GM21360 (cell line): Measurements from ENCODE around the gene PATE4.

Experiments used
- ATAC-seq: cut with Tn5 transposase; IDR thresholded peaks from one replicate; pipeline ENCODE4 v1.9.1; 2021; ENCODE audit warnings: mild to moderate bottlenecking, moderate library complexity; ENCODE audit not compliant: unreplicated experiment

The PATE4 gene

DNA sequence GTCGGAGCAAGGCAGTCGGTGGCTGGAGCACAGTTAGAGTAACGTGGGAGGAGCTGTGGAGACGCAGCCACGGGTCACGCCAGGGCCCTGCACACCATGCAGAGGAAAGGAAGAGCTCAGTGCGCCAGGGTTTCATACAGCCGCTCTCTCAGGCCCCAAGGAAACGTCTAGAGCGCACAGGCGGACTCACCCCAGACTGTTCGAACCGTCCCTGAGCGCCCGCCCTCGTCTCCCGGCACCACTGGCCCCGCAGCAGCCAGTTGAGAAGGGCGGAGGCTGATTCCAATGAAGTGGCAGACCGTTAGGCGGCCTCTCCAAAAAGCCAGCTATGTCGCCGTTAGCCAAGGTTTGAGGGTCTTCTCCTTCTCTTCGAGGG lies 53.9 kb downstream of the PATE4 start:
- peak; percentile 37 for ATAC-seq

DNA sequence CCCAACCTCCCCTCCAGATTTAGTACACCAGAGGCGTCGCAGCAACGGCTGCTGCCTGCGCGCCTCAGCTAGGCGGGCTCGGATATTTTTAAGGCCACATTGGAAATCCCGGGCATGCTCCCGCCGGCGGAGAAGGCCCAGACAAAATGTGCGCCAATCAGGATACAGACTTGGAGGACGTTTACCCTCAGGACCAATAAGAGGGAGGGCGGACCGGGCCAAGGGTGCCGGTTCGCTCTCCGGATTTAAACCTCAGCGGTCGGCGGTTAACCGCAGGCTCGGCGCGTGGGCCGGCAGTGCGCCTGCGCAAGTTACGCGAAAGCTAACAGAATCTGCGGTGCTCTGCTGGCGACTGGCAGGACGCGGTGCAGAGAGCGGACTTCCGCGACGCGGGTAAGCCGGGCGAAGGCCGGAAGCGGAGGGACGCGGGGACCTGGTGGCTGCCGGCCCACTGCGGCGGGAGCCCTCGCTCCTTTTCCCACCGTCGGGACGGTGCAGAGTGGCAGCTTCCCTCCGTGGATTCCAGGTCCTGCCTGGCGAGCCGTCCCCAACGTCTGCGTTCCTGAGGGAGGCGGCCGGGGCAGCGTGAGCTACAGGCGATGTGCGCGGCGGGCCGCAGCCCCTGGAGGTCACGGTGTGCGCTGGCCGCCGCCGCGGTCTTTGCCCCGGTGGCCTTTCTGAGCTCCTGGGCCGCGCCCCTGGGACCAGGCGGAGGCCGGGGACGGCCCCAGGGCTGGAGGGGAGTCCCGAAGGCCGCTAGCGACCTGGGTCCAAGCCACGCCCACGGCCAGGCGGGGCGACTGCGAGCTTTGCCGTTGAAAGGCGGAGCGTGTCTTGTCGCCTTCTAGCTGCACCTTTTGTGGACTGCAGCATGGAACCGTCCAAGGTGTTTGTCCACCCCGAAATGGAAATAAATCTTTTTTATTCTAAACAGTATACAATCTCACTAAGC lies 54.5 kb downstream of the PATE4 start, which contains the start of gene HYLS1:
Gene HYLS1 (plus strand): TSS at position 296 of the 952 bp plus-strand sequence. CDS start 11,701 bp downstream, outside the sequence.
- peak; percentile 84 for ATAC-seq
